Brain pericyte (primary cell): Measurements from ENCODE around the gene TTYH2.

Experiments used
- DNase-seq: peaks from one replicate; pipeline ENCODE4 v3.0.0-alpha.2; 2012; ENCODE audit warnings: low read depth, low spot score

TTYH2 gene

GRCh38 chr17:74194682-74195081 lies 18.7 kb upstream of the TTYH2 start:
- DNase-seq: no peak

GRCh38 chr17:74196541-74197317 lies 16.6 kb upstream of the TTYH2 start:
- no peak for DNase-seq

GRCh38 chr17:74197801-74198200 lies 15.6 kb upstream of the TTYH2 start:
- DNase-seq: no peak

- no peak for DNase-seq
These were observed 14.7 kb upstream of the TTYH2 start for GRCh38 chr17:74198694-74199093.

- DNase-seq: no peak
These were observed 13.9 kb upstream of the TTYH2 start for GRCh38 chr17:74199306-74200092.

- DNase-seq: no peak
These were observed 13.3 kb upstream of the TTYH2 start for GRCh38 chr17:74200112-74200511.

- no peak for DNase-seq
These were observed 12.1 kb upstream of the TTYH2 start for GRCh38 chr17:74201250-74201649.

GRCh38 chr17:74201948-74202347 lies 11.4 kb upstream of the TTYH2 start:
- no peak for DNase-seq

GRCh38 chr17:74202938-74203337 lies 10.4 kb upstream of the TTYH2 start:
- DNase-seq: no peak

- peak; percentile 86 for DNase-seq
These were observed 9.7 kb upstream of the TTYH2 start, which contains the start of gene RPL38 for GRCh38 chr17:74203439-74204240. Gene RPL38, plus strand, starts transcription at chr17:74203678. Its CDS starts 278 bp downstream, at chr17:74203956.

GRCh38 chr17:74204474-74204873 lies 8.9 kb upstream of the TTYH2 start:
- no peak for DNase-seq

- no peak for DNase-seq
These were observed 8.1 kb upstream of the TTYH2 start for GRCh38 chr17:74205274-74205673.

GRCh38 chr17:74206332-74206818 lies 7.0 kb upstream of the TTYH2 start:
- no peak for DNase-seq

- no peak for DNase-seq
These were observed 2.9 kb upstream of the TTYH2 start for GRCh38 chr17:74210191-74211140.

GRCh38 chr17:74211141-74211911 lies 2.0 kb upstream of the TTYH2 start:
- DNase-seq: no peak

GRCh38 chr17:74211912-74212208 lies 1.5 kb upstream of the TTYH2 start:
- no peak for DNase-seq

GRCh38 chr17:74212209-74212912 lies 1.0 kb upstream of the TTYH2 start:
- no peak for DNase-seq

GRCh38 chr17:74213861-74214391 lies 555 bp downstream of the TTYH2 start:
- DNase-seq: no peak
